Subcutaneous abdominal adipose tissue (tissue), 5 donors: ENCODE data around the gene SLC25A47.
A peak's percentile ranks its signal among the peaks of the same experiment; 100 is the strongest.

Experiments used
- H3K27ac ChIP-seq: one replicate; pipeline ENCODE4 v1.7.0; 2013; ENCODE audit warnings: low read depth, mild to moderate bottlenecking, inconsistent platforms, low read length, moderate library complexity
- H3K27me3 ChIP-seq, 5 donors: one replicate each; pipeline ENCODE4 v1.7.0; 2013; ENCODE audit warnings: low read length in 5 of 5, inconsistent platforms in 1 of 5; ENCODE audit not compliant: control insufficient read depth in 5 of 5, insufficient read depth in 4 of 5
- H3K36me3 ChIP-seq, 5 donors: one replicate each; pipeline ENCODE4 v1.7.0; 2013; ENCODE audit warnings: low read length in 5 of 5; ENCODE audit not compliant: control insufficient read depth in 5 of 5, insufficient read depth in 5 of 5
- H3K4me1 ChIP-seq, 5 donors: one replicate each; pipeline ENCODE4 v1.7.0; 2013; ENCODE audit warnings: low read length in 5 of 5, mild to moderate bottlenecking in 3 of 5, moderate library complexity in 1 of 5; ENCODE audit not compliant: control insufficient read depth in 5 of 5, insufficient read depth in 5 of 5
- H3K4me3 ChIP-seq, 5 donors: one replicate each; pipeline ENCODE4 v1.7.0; 2013; ENCODE audit warnings: low read length in 5 of 5, low read depth in 1 of 5
- H3K9ac ChIP-seq, 5 donors: one replicate each; pipeline ENCODE4 v1.7.0; 2013; ENCODE audit warnings: low read length in 5 of 5, mild to moderate bottlenecking in 4 of 5, moderate library complexity in 3 of 5
- H3K9me3 ChIP-seq, 5 donors: one replicate each; pipeline ENCODE4 v1.7.0; 2013; ENCODE audit warnings: low read length in 5 of 5; ENCODE audit not compliant: control insufficient read depth in 5 of 5
- donor health status: healthy.
- donor health status: healthy.
- donor health status: healthy.
- donor health status: healthy.
- donor health status: healthy.

The SLC25A47 gene

DNA sequence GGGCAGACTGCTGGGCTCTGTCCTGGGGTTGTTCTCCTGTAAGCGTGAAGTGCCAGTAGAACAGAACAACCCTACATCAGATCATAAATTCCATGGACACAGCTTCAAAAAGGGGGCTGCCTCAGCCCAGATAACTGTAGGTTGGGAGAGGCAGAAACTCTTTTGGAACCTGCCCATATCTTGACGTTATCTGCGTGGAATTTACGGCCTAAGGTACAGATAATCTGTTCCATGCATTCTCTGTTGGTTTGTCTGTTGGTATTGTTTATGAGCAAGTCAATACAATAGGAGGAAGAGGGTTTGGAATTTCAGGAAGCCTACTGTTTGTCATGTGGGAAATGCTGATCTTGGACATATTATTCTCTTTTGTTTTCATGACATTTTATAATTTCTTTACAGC lies 36.7 kb downstream of the SLC25A47 start:
- H3K9ac ChIP-seq: no peak overlapping the region
- H3K4me3 ChIP-seq: no peak overlapping the region
- H3K9me3 ChIP-seq: no peaks in the 10 kb centered on the region
- H3K36me3 ChIP-seq: peaks cover 15 to 70% (median 42%) of the 10 kb centered on the region in 5 donors
- H3K4me1 ChIP-seq: peaks cover 0 to 46% (median 3%) of the 10 kb centered on the region in 5 donors
- H3K27ac ChIP-seq: peak overlapping the region; percentile 63
- no peaks in the 10 kb centered on the region for H3K27me3 ChIP-seq

DNA sequence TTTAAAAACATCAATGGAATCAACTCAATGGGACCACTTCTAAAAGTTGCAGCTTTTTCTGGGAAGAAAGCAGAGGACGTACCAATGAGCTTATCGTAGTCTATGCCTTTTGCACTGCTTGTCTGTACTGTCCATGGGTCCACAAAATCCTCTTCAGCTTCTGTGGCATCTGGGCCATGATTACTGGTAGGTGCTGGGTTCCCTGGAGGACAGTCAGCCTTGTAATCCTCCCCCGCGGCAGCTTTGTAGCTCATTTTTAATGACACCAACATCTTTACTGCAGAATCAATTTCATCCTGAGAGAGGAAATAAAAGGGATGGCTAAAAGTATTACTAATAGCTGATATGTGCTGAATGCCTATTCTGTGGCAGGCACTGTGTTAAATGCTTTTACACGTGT lies 38.5 kb downstream of the SLC25A47 start:
- H3K9ac ChIP-seq: no peak overlapping the region
- H3K36me3 ChIP-seq: peaks cover 17 to 73% (median 44%) of the 10 kb centered on the region in 5 donors
- peaks cover 0 to 60% (median 3%) of the 10 kb centered on the region in 5 donors for H3K4me1 ChIP-seq
- no peaks in the 10 kb centered on the region for H3K9me3 ChIP-seq
- no peak overlapping the region for H3K27ac ChIP-seq
- no peaks in the 10 kb centered on the region for H3K27me3 ChIP-seq
- no peak overlapping the region for H3K4me3 ChIP-seq

DNA sequence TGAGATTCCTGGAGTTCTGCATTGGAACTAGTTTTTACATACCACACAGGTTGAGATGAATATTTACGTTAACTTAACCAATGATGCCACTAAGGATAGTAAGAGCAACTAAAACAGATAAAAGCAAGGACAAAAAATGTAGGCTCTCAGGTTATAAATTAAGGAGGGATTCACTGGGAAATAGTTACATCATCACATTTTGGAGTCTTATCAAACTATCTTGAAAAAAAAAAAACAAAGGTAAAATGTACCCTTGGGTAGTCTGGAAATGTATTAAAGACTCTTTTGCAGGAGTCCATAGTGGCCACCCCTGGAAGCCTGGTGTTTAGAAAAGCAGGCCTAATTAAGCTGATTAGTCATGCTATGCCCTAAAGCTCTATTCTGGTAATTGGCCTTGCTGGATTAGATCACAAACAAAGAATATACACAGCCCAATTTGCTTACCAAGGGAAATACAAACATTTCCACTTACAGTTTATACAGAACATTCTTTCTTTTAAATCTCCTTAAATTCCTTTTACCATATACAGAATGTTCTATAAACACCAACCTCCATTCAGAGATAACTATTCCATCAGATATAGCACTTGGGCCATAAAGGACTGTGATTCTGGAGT lies 39.3 kb downstream of the SLC25A47 start:
- Histone ChIP-seq H3K9me3 (no peaks in the 10 kb centered on the region), H3K4me1 (peaks cover 0 to 61% (median 3%) of the 10 kb centered on the region in 5 donors), H3K27me3 (no peaks in the 10 kb centered on the region), H3K4me3 (no peak overlapping the region), H3K9ac (peak overlapping the region in 1 of 5 donors; percentile 24), H3K27ac (no peak overlapping the region), H3K36me3 (peaks cover 17 to 77% (median 44%) of the 10 kb centered on the region in 5 donors)

DNA sequence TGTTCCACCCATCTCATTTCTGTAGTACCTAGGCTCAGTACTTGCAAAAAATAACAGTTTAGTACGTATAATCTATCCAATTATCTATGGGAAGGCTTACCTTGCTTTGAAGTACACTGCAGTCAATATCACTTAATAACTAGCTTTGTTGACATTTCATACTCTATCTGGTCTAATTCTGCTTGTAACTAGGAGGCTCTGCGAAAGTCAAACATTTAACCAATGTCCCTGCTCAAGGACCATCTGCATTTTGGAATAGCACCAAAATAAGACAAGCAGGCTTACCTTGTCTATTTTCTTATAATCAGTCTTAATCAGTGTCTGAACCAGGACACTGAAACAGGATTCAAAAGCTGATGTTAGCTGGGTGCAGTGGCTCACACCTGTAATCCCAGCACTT lies 39.9 kb downstream of the SLC25A47 start:
- H3K9ac ChIP-seq: no peak overlapping the region
- H3K4me3 ChIP-seq: no peak overlapping the region
- no peaks in the 10 kb centered on the region for H3K27me3 ChIP-seq
- H3K36me3 ChIP-seq: peaks cover 19 to 79% (median 48%) of the 10 kb centered on the region in 5 donors
- H3K9me3 ChIP-seq: no peaks in the 10 kb centered on the region
- H3K4me1 ChIP-seq: peaks cover 0 to 61% (median 3%) of the 10 kb centered on the region in 5 donors
- no peak overlapping the region for H3K27ac ChIP-seq

DNA sequence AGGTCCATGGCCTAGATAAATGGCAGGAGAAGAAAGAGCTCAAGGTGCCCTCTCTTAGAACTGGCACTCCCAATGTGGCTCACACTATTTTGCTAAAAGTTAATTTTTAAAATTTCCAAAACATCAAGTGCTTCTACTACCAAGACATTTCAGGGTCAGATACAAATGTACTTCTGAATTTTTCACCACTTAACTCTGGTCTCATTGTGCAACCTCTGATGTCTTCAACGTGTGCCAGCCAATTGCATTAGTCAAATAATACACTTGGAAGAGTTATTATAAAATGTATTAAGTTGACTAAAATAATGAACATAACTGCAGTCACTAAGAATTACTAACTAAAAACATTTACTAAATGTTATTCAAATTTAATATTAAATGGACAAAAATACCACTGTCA lies 41.3 kb downstream of the SLC25A47 start:
- no peak overlapping the region for H3K4me3 ChIP-seq
- H3K36me3 ChIP-seq: peaks cover 15 to 82% (median 55%) of the 10 kb centered on the region in 5 donors
- no peak overlapping the region for H3K27ac ChIP-seq
- H3K4me1 ChIP-seq: peaks cover 0 to 66% (median 3%) of the 10 kb centered on the region in 5 donors
- peak overlapping the region in 1 of 5 donors; percentile 14 for H3K9ac ChIP-seq
- H3K27me3 ChIP-seq: no peaks in the 10 kb centered on the region
- H3K9me3 ChIP-seq: no peaks in the 10 kb centered on the region

DNA sequence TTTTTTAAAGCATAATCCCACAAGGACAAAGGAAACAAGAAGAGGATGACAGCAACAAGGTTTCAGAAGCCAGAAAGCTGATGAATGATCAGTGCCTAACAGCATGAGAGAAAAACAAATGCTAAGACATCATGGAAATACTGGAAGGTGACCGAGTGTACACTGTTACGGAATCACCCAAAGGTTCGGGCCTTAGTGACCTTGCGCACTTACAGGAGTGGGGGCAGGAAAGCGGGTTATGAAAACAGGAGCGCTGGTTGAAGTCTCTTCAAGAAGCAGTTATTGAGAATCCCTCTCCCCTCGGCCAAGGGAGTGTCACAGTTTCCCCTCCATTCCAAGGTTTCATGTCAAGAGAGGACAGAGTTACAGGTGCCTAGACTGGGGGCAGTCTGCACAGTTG lies 42.6 kb downstream of the SLC25A47 start:
- peaks cover 12 to 72% (median 47%) of the 10 kb centered on the region in 5 donors for H3K36me3 ChIP-seq
- H3K4me1 ChIP-seq: peaks cover 0 to 65% (median 0%) of the 10 kb centered on the region in 5 donors
- no peak overlapping the region for H3K27ac ChIP-seq
- no peaks in the 10 kb centered on the region for H3K27me3 ChIP-seq
- no peaks in the 10 kb centered on the region for H3K9me3 ChIP-seq
- no peak overlapping the region for H3K9ac ChIP-seq
- no peak overlapping the region for H3K4me3 ChIP-seq

DNA sequence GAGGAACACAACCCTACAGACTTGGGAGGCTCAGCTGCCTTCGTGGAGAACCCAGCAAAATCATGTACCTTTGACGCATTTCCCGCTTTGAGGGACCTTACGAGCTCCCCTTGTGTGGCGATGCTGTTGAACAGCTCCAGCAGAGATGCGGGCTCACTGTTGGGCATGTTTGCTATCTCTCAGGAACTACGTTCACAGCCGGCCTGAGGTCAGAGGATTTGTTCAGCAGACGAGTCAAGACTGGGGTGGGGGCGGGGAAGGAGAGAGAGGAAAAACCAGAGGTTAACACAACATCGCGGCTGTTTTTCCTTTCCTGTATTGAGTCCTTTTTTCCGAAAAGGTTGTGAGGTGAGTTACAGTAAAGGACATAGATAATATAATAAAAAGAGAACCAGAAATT lies 45.9 kb downstream of the SLC25A47 start:
- peaks cover 0 to 50% (median 0%) of the 10 kb centered on the region in 5 donors for H3K4me1 ChIP-seq
- no peaks in the 10 kb centered on the region for H3K9me3 ChIP-seq
- no peak overlapping the region for H3K27ac ChIP-seq
- no peak overlapping the region for H3K9ac ChIP-seq
- H3K4me3 ChIP-seq: no peak overlapping the region
- peaks cover 7 to 45% (median 32%) of the 10 kb centered on the region in 5 donors for H3K36me3 ChIP-seq
- H3K27me3 ChIP-seq: no peaks in the 10 kb centered on the region

DNA sequence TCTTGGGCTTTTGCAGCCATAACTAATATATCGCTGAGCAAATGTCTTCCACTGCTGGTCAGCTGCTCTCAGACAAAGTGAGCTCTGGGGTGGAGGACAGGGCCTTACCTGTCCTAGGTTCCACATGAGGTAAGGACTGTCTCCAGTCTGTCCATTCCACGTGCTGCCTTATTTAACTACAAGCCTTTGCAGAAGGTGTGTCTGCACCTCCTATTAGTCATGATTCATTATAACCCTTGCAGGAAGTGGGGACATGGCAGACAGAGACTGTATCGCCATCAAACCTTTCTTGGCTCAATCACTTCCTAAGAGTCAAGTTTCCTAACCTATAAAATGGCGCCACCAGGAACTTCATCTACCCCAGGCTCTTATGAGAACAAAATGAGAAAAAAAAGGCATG lies 46.9 kb downstream of the SLC25A47 start:
- Histone ChIP-seq H3K4me1 (peaks cover 0 to 45% (median 6%) of the 10 kb centered on the region in 5 donors), H3K27me3 (no peaks in the 10 kb centered on the region), H3K9ac (no peak overlapping the region), H3K9me3 (no peaks in the 10 kb centered on the region), H3K36me3 (peaks cover 7 to 42% (median 27%) of the 10 kb centered on the region in 5 donors), H3K4me3 (no peak overlapping the region), H3K27ac (no peak overlapping the region)

DNA sequence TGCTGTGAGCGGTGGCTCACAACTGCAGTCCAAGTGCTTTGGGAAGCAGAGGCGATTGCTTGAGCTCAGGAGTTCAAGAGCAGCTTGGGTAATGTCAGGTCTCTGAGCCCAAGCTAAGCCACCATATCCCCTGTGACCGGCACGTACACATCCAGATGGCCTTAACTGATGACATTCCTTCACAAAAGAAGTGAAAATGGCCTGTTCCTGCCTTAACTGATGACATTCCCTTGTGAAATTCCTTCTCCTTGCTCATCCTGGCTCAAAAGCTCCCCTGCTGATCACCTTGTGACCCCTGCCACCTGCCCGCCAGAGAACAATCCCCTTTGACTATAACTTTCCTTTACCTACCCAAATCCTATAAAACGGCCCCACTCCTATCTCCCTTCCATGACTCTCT lies 48.6 kb downstream of the SLC25A47 start:
- peak overlapping the region; percentile 98 for H3K27ac ChIP-seq
- H3K27me3 ChIP-seq: no peaks in the 10 kb centered on the region
- peaks cover under 1 to 44% (median 19%) of the 10 kb centered on the region in 5 donors for H3K4me1 ChIP-seq
- H3K9ac ChIP-seq: peak overlapping the region in 1 of 5 donors; percentile 31
- H3K4me3 ChIP-seq: peak overlapping the region in 3 of 5 donors; percentile 22 to 78 (median 72)
- peaks cover 5 to 26% (median 16%) of the 10 kb centered on the region in 5 donors for H3K36me3 ChIP-seq
- H3K9me3 ChIP-seq: no peaks in the 10 kb centered on the region

DNA sequence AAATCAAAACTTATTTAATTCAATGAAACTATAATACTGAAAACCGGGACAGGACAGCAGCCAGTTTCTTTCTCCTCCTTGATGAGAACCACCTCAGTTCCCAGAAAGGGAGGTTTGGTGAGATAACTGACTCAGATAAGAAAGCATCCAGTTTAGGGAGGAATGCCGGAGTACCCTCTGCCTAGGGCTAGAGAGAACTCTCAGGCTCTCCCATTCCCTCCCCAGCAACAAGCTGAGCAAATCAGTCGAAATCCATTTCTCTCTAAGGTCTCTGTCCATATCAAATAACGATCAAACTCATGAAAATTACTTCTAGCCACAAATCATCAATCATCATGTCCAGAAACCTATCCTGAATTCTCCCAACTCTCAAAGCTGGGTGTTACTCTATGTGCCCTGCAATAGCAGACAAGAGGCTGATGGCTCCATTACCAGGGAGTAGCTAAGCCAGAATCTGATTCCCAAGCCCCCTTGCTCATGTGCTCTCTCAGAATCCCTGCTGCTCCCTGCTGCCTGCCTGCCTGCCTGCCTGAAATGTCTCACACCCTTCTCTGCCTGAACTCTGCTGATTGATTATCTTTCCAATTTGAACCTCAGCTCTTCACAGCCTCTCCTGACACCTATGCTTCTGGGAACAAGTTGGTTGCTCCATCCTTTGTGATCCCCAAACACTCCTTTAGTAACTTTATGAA lies 49.4 kb downstream of the SLC25A47 start:
- peak overlapping the region in 4 of 5 donors; percentile 3 to 62 (median 25) for H3K9ac ChIP-seq
- H3K4me3 ChIP-seq: peak overlapping the region in 4 of 5 donors; percentile 43 to 78 (median 60)
- no peaks in the 10 kb centered on the region for H3K27me3 ChIP-seq
- H3K36me3 ChIP-seq: peaks cover 5 to 20% (median 16%) of the 10 kb centered on the region in 5 donors
- H3K27ac ChIP-seq: peak overlapping the region; percentile 98
- peaks cover 3 to 51% (median 26%) of the 10 kb centered on the region in 5 donors for H3K4me1 ChIP-seq
- H3K9me3 ChIP-seq: no peaks in the 10 kb centered on the region
